ENCODE data around the gene PCDHGA7.

Gene PCDHGA7

DNA sequence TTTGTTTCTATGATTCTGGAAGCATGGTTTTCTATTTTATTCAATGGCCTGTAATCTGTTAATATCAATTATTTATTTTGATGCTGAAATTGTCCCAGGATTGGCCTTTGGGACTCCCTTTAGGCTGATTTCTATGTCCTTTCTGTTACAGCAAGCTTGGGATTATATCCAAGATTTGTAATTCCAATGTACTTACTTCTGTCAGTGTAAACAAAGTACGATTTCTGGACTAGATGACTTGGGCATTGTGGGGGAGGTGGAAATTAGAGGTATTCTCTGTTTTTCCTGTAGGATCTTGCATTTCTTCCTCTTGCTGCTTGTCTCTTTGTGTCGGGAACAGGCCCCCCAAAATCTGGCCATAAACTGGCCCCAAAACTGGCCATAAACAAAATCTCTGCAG is 51.5 kb downstream of the PCDHGA7 start:
- no peak for TF ChIP-seq CTCF (IDR thresholded peaks at IDR 0.05)
- no peaks in the 10 kb centered on the region for H3K4me1 ChIP-seq
- H3K27ac ChIP-seq, result no peak overlapping the region
- no peak overlapping the region for H3K9ac ChIP-seq
- H3K4me3 ChIP-seq (ENCODE audit: low read depth, low read length), result no peak overlapping the region
- peaks cover 5% of the 10 kb centered on the region for H3K79me2 ChIP-seq
- H3K27me3 ChIP-seq (ENCODE audit: control insufficient read depth, insufficient read depth, low read length), result no peaks in the 10 kb centered on the region
- no peak overlapping the region for H3K4me2 ChIP-seq (ENCODE audit: low read length)
- H2AFZ ChIP-seq, result no peak overlapping the region
- no peaks in the 10 kb centered on the region for H3K9me3 ChIP-seq (ENCODE audit: control insufficient read depth, low read length)
- H3K36me3 ChIP-seq (ENCODE audit: control insufficient read depth, insufficient read depth, low read length), result no peaks in the 10 kb centered on the region

All from parathyroid adenoma (tissue), 2 donors.